HG02623 (cell line): ENCODE results near the gene GABPA.

Experiments
- ATAC-seq: cut with Tn5 transposase; IDR thresholded peaks from one replicate; pipeline ENCODE4 v1.9.1; 2021; ENCODE audit warnings: moderate library complexity; ENCODE audit not compliant: unreplicated experiment

GABPA gene

DNA sequence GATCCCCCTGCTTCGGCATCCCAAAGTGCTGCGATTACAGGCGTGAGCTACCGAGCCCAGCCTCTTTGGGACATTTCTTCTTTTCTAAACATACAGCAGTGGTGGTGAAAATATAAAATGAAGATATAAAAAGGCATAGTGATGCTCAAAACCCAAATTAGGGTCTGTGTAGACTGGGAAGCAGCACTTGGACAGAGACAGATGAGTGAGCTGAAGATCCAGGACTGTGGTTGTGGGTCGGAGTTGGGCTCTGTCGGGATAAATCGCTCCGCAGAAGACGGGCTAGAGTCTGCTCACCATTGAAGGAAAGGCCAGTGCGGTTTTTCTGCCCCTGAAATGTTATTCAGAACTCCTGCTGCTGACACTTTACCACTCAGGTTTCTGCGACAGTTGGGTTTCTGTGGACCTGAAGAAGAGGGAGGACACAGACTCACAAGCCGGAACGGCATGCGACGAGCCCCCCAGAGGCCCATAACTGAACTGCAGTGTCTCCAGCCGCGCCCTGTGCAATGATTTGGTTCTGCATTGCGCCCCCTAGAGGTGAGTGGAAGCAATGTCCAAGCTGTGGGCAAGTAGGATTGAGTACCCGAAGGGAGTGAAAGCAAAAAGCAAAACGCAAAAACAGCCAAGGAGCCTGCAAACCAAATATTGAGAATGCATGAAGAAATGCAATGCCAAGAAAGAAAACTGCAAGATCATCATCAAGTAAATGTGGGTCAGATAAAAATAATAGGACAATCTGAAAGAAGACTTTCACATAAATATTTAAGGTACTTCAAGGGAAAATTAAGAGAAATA lies 66.6 kb downstream of the GABPA start:
- peak; percentile 99 for ATAC-seq

DNA sequence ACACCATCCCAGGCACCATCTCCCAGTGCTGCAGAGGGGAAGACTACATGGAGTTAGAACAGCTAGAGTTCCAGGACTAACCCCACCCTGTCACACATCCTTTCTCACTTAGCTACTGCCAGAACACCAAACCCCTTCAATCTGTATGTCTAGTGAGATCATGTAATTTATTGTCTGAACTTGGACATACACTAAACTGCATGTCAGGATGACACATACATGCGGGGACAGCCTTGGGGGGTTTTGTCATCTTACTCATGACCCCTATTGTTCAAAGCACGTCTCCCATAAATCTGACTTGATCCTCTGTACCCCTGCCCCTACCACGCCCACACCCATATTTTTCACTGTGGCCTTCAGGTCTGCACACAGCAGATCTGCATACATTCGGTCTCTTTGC lies 71.3 kb downstream of the GABPA start:
- no peak for ATAC-seq

DNA sequence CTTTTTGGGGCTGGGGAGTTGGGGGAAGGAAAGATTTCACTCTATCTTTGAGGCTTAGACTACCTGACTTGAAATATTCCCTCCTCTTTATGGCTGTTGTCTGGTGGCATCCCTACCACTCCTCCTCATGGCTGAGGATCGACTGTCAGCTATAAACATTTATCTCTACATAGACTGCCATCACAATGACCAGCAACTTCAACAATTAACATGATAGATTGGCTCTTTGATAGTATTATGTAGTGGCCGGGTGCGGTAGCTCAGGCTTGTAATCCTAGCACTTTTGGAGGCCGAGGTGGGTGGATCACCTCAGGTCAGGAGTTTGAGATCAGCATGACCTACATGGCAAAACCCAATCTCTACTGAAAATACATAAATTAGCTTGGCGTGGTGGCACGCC lies 72.4 kb downstream of the GABPA start:
- ATAC-seq: no peak

DNA sequence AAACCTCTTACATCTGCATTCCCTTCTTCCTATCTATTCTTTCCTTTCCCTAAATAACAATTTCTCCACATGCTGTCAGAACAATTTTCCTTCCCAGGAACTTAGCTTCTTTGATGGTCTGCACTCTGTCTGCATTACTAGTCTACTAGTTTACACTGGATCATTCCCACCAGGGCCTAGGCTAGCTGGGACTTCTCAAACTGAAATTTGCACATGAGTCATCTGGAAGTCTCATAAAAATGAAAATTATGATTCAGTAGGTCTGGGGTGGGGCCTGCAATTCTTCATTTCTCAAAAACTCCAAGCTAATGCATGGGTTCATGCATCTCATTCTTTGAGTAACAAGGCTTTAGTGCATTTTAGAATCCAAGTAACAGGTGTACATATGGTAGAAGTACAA lies 74.2 kb downstream of the GABPA start:
- ATAC-seq: no peak

DNA sequence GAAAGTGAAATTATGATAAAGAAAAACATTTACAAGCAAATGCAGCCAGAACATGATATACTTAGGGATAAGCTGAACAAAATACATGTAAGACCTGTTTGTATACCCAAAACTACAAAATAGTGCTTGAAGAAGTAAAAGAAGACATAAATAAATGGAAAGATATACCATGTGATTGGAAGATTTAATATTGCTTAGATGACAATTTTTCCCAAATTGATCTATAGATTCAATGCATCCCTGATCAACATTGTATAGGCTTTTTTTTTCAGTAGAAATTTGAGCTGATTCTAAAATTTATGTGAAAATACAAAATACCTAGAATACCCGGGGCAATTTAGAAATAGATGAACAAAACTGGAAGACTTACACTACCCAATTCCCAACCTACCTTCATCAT lies 76.4 kb downstream of the GABPA start:
- ATAC-seq: no peak

DNA sequence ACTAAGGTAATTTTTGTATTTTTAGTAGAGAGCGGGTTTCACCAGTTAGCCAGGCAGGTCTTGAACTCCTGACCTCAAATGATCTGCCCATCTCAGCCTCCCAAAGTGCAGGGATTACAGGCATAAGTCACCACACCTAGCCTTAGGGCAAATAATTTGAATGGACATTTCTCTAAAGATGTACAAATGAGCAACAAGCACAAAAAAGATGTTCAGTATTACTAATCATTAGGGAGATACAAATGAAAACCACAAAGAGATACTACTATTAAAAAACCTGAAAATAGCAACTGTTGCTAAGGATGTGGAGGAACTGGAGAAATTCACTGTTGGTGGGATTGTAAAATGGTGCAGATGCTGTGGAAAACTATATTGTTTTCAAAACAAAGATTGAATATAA lies 79.1 kb downstream of the GABPA start:
- ATAC-seq: no peak

DNA sequence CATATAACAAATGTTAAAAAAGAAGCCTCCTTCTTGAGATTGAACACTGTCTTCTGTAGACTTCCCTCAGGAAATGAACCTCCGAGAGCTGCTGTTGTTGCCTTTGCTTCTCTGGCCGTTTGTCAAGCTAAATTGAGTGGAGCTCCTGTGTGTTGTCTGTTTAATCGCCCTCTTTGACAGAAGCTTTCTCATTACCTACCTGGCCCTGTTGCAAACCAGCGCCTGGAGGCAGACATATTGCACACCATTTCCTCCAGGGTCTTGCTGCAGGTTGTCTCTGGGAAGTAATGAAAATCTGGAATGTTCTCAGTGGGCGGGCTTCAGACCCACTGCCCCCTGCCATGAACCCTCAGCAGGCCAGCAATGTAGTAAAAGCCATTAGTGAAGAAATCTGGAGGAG lies 83.3 kb downstream of the GABPA start:
- ATAC-seq: no peak

DNA sequence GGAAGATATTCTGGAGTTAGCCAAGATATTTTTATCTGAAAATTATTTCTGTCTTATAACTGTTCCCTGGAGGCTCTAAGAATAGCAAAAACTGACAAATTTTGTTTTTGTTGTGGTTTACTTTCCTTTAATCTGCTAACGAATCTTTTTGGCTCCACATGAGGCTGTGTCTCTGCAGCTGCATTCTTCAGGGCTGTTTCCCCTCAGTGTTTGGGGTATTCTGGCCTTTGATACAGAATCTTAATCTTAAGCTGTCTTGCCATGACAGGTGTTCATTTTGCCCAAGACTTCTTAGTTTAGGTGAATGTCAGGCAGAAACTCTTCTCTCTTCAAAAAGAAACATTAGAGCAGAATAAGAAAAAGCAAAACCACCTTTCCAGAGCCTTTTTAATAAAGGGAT lies 83.8 kb downstream of the GABPA start:
- no peak for ATAC-seq
